ENCODE data around the gene PRKCI. TPM values are rescaled to one million over a fixed set of nuclear protein-coding genes. Genes with fewer than 3 reads are reported as not detected.
"Not testable (repeated sequence)": the region's sequence is repeated elsewhere in the genome, so short reads cannot be mapped to it uniquely, and the experiment has no call there.

The PRKCI gene
- total RNA-seq, 2 donors from 2014 or later = 24.5 to 34.0 TPM

DNA sequence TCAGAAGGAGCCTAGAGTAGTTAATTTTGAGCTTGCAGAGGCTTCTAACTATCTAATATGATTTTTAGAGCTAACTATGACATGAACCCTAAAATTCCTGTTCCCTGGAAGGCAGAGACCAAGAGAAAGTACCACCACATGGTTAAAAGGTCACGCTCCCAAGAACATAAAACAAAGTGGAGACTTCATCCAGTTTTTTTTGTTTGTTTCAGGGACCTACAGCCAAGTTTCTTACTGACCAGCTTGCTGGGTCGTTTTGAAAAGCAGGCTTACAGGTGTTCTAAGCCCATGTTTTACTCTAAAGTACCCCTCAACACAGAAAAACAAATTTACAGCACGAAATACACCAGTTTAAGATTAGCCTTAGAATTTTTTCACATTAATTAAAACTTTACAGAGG is 95.7 kb downstream of the PRKCI start:
- no peaks in the 10 kb centered on the region for H3K9me3 Mint-ChIP-seq
- DNase-seq (ENCODE audit: low spot score in 2 of 2) (no peak), ATAC-seq (no peak)
- no peak overlapping the region for H3K27ac Mint-ChIP-seq
- no peaks in the 10 kb centered on the region for H3K36me3 Mint-ChIP-seq

DNA sequence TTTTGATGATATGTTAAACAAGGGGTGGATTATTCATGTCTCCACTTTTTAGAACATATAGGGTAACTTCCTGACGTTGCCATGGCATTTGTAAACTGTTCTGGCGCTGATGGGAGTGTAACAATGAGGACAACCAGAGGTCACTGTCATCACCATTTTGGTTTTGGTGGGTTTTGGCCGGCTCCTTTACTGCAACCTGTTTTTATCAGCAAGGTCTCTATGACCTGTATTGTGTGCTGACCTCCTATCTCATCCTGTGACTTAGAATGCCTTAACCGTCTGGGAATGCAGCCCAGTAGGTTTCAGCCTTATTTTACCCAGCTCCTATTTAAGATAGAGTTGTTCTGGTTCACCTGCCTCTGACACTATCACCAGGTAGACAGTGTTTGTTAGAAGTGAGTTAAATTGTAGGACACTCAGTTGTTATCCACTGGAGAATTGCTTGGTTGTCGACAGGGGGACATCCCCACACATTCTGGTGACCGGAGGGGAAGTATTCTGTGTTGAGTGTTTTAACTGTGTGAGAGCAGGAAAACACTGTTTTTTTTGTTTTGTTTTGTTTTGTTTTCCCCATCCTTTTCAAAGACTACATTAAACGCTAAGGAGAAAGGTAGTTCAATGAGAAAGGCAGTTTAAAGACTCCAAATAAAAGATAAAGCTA is 98.4 kb downstream of the PRKCI start:
- DNase-seq (ENCODE audit: low spot score in 2 of 2) (no peak), ATAC-seq (no peak)
- Mint-ChIP-seq H3K9me3 (no peaks in the 10 kb centered on the region), H3K36me3 (no peaks in the 10 kb centered on the region), H3K27ac (no peak overlapping the region)

DNA sequence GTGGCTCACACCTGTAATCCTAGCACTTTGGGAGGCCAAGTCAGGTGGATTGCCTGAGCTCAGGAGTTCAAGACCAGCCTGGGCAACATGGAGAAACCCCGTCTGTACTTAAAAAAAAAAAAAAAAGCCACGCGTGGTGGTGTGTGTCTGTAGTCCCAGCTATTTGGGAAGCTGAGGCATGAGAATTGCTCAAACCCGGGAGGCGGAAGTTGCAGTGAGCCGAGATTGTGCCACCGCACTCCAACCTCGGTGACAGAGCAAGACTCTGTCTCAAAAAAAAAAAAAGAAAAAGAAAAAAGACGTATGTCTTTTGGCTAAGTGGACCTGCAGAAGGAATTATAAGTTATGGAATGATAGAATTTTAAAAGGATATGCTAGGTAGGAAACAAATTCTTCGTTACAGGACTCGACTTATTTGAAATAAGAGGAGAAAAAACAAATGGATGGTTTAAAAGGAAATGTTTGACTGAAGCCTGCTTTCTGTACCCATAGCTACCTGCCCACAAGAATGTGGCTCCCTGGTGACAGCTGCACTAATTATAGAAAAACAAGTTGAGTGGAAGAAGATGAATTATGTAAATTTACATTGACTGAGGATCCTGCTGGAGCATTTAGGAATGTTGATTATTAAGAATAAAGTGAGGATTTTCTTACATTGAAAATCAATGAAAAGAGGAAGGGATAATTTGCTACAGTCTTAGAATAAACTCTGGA is 99.3 kb downstream of the PRKCI start:
- no peak for ATAC-seq
- Mint-ChIP-seq H3K9me3 (no peaks in the 10 kb centered on the region), H3K36me3 (no peaks in the 10 kb centered on the region), H3K27ac (no peak overlapping the region)
- DNase-seq (ENCODE audit: low spot score in 2 of 2) = no peak

DNA sequence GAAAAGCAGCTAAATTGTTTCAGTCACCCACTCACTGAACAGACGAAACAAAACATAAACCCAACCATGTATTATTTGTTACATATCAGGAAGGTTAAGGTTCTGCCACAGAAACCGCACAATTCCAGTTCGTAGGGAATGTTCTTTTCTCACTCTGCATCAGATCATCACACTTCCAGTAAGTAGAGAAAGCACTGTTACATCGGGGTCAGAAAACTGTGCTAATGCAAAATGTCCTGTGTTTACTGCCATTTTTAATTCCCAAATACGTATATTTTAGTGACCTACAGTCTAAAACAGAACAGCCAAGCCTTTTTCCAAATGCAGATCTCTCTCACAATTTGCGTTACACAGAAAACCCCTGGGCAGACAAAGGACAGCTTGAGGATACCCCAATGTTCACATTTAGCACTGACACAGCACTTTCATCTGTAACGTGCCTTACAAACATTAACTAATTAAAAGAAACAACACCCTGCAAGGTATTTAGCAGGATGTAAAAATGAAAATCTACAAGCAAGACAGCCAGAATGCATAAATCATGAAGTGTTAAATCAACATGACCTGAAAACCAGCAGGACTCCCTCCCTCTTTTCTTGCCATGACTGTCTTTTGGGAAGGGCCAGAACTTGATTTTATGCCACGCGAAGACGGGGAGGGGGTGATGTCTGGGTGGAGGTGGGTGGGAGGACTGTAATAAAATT is 100.5 kb downstream of the PRKCI start:
- H3K27ac Mint-ChIP-seq = no peak overlapping the region
- DNase-seq (ENCODE audit: low spot score in 2 of 2) = no peak
- H3K9me3 Mint-ChIP-seq = no peaks in the 10 kb centered on the region
- no peaks in the 10 kb centered on the region for H3K36me3 Mint-ChIP-seq
- no peak for ATAC-seq

DNA sequence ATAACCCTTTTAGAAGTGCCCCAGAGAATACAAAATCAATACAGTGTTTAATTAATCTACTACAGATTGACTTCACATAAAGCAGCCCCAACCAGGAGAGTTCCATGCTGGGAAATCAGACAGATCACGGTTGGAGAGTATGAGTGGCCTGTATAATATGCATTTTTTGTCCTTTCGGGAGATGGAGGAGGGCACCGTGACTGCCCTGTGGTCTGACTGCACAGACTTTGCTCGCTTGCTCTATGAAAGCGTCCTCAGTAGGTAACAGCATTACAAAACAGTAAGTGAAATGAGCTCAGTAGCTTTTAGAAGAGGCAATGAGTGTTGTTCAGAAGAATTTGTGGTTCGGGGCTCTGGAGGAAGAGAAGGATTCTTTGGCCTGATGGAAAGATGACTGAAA is 101.1 kb downstream of the PRKCI start:
- DNase-seq (ENCODE audit: low spot score in 2 of 2) = no peak
- Mint-ChIP-seq H3K9me3 (peaks cover 0 to 2% of the 10 kb centered on the region in 2 donors), H3K36me3 (peaks cover 0 to 4% of the 10 kb centered on the region in 2 donors), H3K27ac (no peak overlapping the region)
- ATAC-seq = no peak

DNA sequence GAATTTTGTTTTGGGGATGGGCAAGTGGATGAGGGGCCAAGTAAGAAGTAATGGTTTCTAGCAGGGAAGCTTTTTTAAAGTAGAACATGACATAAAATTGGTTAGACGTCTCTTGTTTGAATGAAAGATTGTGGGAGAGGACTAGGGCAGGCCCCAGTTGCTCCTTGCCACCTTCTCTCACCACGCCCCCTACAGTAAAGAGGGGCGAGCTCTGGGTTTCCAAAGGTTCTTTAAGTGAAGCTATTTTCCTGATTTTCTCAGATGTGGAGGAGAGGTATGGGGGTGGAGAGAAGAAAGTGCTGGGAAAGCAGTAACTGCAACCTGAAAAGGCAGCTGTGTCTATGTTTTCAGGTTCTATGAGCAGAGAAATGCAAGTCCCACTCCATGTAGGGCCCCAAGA is 102.7 kb downstream of the PRKCI start:
- H3K27ac Mint-ChIP-seq = no peak overlapping the region
- peaks cover 0 to 6% of the 10 kb centered on the region in 2 donors for H3K36me3 Mint-ChIP-seq
- no peak for ATAC-seq
- peaks cover 0 to 3% of the 10 kb centered on the region in 2 donors for H3K9me3 Mint-ChIP-seq
- DNase-seq (ENCODE audit: low spot score in 2 of 2) = no peak

DNA sequence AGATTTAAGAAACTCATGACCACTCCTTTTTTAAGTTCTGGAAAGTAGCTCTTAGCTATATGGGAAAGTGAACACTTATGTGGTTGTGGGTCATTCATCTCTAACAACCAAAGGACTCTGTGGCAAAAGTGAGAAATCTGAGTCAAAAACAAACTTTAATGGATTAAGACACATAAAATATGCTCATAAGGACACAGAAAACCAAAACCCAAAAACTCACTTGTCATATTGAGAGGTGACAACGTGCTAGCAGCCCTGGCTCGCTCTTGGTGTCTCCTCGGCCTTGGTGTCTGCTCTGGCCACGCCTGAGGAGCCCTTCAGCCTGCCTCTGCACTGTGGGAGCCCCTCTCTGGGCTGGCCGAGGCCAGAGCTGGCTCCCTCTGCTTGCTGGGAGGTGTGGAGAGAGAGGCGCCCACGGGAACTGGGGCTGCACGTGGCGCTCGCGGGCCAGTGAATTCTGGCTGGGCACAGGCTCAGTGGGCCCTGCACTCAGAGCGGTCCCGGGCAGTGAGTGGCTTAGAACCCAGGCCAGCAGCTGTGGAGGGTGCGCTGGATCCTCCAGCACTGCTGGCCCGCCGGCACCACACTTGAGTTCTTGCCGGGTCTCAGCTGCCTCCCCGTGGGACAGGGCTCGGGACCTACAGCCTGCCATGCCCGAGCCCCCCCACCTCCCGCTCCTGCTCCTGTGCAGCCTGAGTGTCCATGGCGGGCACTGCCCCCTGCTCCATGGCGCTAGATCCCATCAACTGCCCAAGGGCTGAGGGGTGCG is 105.0 kb downstream of the PRKCI start:
- no peak overlapping the region for H3K27ac Mint-ChIP-seq
- peaks cover 0 to 6% of the 10 kb centered on the region in 2 donors for H3K36me3 Mint-ChIP-seq
- H3K9me3 Mint-ChIP-seq = peaks cover 0 to 3% of the 10 kb centered on the region in 2 donors
- ATAC-seq (peak; percentile 47 to 89), DNase-seq (ENCODE audit: low spot score in 2 of 2) (no peak)

DNA sequence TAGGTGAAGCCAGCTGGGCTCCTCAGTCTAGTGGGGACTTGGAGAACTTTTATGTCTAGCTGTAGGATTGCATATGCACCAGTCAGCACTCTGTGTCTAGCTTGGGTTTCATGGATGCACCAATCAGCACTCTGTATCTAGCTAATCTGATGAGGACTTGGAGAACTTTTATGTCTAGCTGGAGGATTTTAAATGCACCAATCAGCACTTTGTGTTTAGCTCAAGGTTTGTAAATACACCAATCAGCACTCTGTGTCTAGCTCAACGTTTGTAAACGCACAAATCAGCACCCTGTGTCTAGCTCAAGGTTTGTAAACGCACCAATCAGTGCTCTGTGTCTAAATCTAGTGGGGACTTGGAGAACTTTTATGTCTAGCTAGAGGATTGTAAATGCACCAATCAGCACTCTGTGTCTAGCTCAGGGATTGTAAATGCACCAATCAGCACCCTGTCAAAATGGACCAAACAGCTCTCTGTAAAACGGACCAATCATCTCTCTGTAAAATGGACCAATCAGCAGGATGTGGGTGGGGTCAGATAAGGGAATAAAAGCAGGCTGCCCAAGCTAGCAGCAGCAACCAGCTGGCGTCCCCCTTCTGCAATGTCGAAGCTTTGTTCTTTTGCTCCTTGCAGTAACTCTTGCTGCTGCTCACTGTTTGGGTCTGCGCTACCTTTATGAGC is 105.8 kb downstream of the PRKCI start:
- H3K27ac Mint-ChIP-seq = not testable (repeated sequence)

DNA sequence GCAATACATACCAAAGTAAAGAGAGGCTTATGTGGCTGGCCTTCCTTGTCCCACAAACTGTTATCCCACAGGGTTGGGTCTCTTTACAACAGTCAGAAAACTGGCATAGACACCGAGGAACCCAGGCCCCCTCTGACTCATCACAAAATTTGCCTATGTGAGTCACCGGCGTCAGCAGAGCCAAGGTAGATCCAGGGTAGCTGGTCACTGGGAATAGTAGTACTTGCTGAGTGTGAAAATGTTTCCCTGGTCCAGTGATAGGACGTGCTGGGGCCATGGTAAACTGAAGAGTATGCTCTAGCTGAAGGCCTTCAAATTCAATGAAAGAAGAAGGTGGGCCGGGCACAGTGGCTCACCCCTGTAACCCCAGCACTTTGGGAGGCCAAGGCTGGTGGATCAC is 108.1 kb downstream of the PRKCI start:
- H3K36me3 Mint-ChIP-seq = peaks cover 0 to 6% of the 10 kb centered on the region in 2 donors

More for the DNA sequence above, 105.8 kb downstream of the PRKCI start:
- not testable (repeated sequence) for H3K9me3 Mint-ChIP-seq; DNase-seq (ENCODE audit: low spot score in 2 of 2); ATAC-seq; H3K36me3 Mint-ChIP-seq

DNA sequence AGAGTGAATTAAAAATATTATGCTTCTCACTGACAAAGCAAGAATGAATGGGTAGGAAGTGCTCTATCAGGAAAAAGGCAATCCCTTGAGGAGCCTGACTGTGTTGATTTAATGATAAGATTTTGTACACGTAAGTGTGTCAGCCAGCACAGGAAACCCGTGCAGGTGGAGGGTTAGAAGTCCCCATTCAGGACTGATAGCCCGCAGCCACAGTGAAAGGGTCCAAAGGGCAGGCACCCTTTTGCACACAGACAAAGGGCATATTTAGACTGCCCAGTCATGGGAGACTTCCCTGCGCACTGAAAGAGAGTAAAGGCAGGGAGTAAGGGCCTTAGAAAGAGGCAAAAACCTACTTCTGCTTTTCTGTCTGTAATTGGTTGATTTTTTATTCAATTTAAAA is 108.9 kb downstream of the PRKCI start:
- ATAC-seq (no peak), DNase-seq (ENCODE audit: low spot score in 2 of 2) (no peak)
- Mint-ChIP-seq H3K27ac (no peak overlapping the region), H3K9me3 (peaks cover 0 to 3% of the 10 kb centered on the region in 2 donors), H3K36me3 (peaks cover 0 to 6% of the 10 kb centered on the region in 2 donors)

More for the DNA sequence above, 108.1 kb downstream of the PRKCI start:
- ATAC-seq (peak in 1 of 2 donors; percentile 51), DNase-seq (ENCODE audit: low spot score in 2 of 2) (no peak)
- Mint-ChIP-seq H3K27ac (no peak overlapping the region), H3K9me3 (peaks cover 0 to 3% of the 10 kb centered on the region in 2 donors)

DNA sequence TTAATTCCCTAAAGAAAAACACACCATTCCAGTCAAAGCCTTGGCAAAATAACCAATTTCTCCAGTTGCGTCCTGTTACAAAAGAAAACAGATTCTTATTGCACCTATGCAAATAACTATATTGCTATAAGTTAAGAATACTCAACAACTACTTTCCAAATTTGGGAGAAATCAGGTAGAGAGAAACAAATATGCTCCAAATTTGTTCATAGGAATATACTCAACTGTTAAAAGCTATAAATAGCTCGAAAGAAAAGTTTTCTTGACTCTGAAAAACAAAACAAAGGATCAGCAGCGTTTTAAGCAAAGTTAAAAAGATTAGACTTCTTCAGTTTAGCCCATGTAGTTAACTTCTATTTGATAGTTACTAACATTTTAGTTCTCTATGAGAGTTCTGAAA is 115.2 kb downstream of the PRKCI start:
- no peak overlapping the region for H3K27ac Mint-ChIP-seq
- ATAC-seq (no peak), DNase-seq (ENCODE audit: low spot score in 2 of 2) (no peak)
- no peaks in the 10 kb centered on the region for H3K36me3 Mint-ChIP-seq
- peaks cover 5 to 13% of the 10 kb centered on the region in 2 donors for H3K9me3 Mint-ChIP-seq

DNA sequence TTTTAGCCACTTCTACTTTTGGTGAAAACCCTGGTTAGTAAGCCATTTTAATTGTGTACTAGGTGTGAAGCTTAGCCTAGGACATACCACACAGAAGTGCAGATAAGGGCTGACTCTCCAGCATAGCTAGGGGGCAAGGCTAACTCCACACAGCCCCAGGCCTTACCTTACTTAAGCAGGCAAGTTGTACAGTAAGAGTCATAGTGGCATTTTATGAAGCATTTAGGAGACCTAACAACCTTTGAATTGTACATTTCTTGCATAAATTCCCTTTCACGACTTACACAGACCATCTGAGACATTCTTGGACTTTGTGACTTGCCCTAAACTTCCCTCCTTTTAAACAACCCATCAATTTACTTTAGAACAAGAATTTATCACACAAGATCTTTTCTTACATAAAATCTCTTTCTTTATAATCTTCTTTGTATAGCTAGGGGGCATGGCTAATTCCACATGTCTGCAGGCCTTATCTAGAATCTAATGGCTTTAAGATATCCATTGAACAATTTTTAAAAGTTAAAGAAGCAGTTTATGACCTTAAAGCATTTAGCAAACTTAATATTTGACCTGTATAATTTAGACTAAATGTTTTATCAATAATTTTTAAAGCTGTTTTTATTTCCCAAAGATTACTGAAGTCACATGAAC is 116.6 kb downstream of the PRKCI start:
- H3K27ac Mint-ChIP-seq = no peak overlapping the region
- peaks cover 5 to 13% of the 10 kb centered on the region in 2 donors for H3K9me3 Mint-ChIP-seq
- DNase-seq (ENCODE audit: low spot score in 2 of 2) = no peak
- no peaks in the 10 kb centered on the region for H3K36me3 Mint-ChIP-seq
- no peak for ATAC-seq

DNA sequence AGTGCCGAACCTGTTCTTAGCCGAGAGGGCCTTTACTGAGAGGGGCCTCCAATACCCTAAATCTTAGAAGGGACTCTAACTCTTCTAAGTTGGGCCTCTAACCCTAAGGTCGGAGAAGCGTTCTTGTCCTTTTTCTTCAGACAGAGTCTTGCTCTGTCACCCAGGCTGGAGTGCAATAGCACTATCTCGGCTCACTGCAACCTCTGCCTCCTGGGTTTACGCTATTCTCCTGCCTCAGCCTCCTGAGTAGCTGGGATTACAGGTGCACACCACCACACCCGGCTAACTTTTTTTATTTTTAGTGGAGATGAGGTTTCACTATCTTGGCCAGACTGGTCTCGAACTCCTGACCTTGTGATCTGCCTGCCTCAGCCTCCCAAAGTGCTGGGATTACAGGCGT is 120.0 kb downstream of the PRKCI start:
- peaks cover 4 to 12% of the 10 kb centered on the region in 2 donors for H3K9me3 Mint-ChIP-seq
- not testable (repeated sequence) for H3K27ac Mint-ChIP-seq; H3K36me3 Mint-ChIP-seq; DNase-seq (ENCODE audit: low spot score in 2 of 2); ATAC-seq

DNA sequence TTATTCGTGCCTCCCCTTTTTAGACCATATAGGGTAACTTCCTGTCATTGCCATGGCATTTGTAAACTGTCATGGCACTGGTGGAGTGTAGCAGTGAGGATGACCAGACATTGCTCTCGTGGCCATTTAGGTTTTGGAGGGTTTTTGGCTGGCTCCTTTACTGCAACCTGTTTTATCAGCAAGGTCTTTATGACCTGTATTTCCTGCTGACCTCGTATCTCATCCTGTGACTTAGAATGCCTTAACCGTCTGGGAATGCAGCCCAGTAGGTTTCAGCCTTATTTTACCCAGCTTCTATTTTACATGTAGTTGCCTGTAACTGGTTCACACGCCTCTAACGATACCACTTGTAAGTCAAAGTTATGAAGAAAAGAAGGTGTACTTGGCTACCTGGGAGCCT is 121.6 kb downstream of the PRKCI start:
- not testable (repeated sequence) for H3K36me3 Mint-ChIP-seq, ATAC-seq

DNA sequence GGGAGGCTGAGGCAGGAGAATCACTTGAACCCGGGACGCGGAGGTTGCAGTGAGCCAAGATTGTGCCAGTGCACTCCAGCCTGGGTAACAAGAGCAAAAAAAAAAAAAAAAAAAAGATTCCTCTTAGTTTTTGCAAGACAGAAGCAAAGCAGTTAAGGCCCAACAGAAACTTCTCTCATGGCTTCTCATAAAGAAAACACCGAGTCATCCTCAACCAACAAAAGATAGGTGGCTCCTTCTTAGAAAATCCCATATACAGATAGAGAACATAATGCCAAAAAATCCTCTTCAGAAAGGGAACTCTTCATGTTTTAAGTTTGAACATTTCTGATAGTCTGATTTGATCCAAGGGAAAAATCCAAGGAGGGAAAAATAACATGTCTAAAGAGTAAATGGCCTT is 122.7 kb downstream of the PRKCI start:
- no peak overlapping the region for H3K27ac Mint-ChIP-seq
- DNase-seq (ENCODE audit: low spot score in 2 of 2) (no peak), ATAC-seq (no peak)
- H3K9me3 Mint-ChIP-seq = no peaks in the 10 kb centered on the region
- no peaks in the 10 kb centered on the region for H3K36me3 Mint-ChIP-seq

More for the DNA sequence above, 121.6 kb downstream of the PRKCI start:
- not testable (repeated sequence) for H3K27ac Mint-ChIP-seq; DNase-seq (ENCODE audit: low spot score in 2 of 2); H3K9me3 Mint-ChIP-seq
